GM19328 (cell line): ENCODE data around the gene LNX2.

Experiments
- ATAC-seq: cut with Tn5 transposase; IDR thresholded peaks from one replicate; pipeline ENCODE4 v1.9.1; 2021; ENCODE audit warnings: mild to moderate bottlenecking, moderate library complexity; ENCODE audit not compliant: unreplicated experiment

LNX2 gene

GRCh38 chr13:27617881-27618321 lies 2.4 kb downstream of the LNX2 start:
- ATAC-seq = no peak

GRCh38 chr13:27613628-27614027 lies 6.7 kb downstream of the LNX2 start:
- ATAC-seq = no peak

GRCh38 chr13:27607125-27607524 lies 13.2 kb downstream of the LNX2 start:
- ATAC-seq = no peak

- no peak for ATAC-seq
Measured at GRCh38 chr13:27605610-27606200, 14.6 kb downstream of the LNX2 start.

- no peak for ATAC-seq
Measured at GRCh38 chr13:27605099-27605498, 15.2 kb downstream of the LNX2 start.

- ATAC-seq = no peak
Measured at GRCh38 chr13:27601803-27602202, 18.5 kb downstream of the LNX2 start.

GRCh38 chr13:27601208-27601607 lies 19.1 kb downstream of the LNX2 start:
- ATAC-seq = no peak

GRCh38 chr13:27600711-27601110 lies 19.6 kb downstream of the LNX2 start:
- ATAC-seq = no peak

- no peak for ATAC-seq
Measured at GRCh38 chr13:27599845-27600553, 20.3 kb downstream of the LNX2 start.

- ATAC-seq = no peak
Measured at GRCh38 chr13:27599096-27599495, 21.2 kb downstream of the LNX2 start.

GRCh38 chr13:27595055-27595811 lies 25.1 kb downstream of the LNX2 start:
- ATAC-seq = no peak

GRCh38 chr13:27593267-27593666 lies 27.1 kb downstream of the LNX2 start:
- no peak for ATAC-seq

- no peak for ATAC-seq
Measured at GRCh38 chr13:27592865-27593264, 27.5 kb downstream of the LNX2 start.

- ATAC-seq = no peak
Measured at GRCh38 chr13:27588405-27588804, 31.9 kb downstream of the LNX2 start.

GRCh38 chr13:27587095-27587746 lies 33.1 kb downstream of the LNX2 start:
- ATAC-seq = no peak

GRCh38 chr13:27583645-27584044 lies 36.7 kb downstream of the LNX2 start:
- no peak for ATAC-seq

GRCh38 chr13:27578121-27579030 lies 42.0 kb downstream of the LNX2 start:
- no peak for ATAC-seq

- ATAC-seq = no peak
Measured at GRCh38 chr13:27574661-27575060, 45.7 kb downstream of the LNX2 start.

GRCh38 chr13:27573265-27573664 lies 47.1 kb downstream of the LNX2 start:
- ATAC-seq = no peak

- ATAC-seq = no peak
Measured at GRCh38 chr13:27572234-27572901, 48.0 kb downstream of the LNX2 start.
